LHCN-M2 (cell line): ENCODE results near the gene POLDIP3. TPM values are rescaled to one million over a fixed set of nuclear protein-coding genes. Genes with fewer than 3 reads are reported as not detected.
"Not testable (repeated sequence)": the region's sequence is repeated elsewhere in the genome, so short reads cannot be mapped to it uniquely, and the experiment has no call there.

Experiments used
- DNase-seq: peaks from one replicate; pipeline ENCODE4 v3.0.0-alpha.2; 2012; ENCODE audit warnings: low read depth
- total RNA-seq: library from RNA; depleted of rRNA; stranded (reverse); fragments of >200 nt; gene quantifications from 2 replicates; pipeline ENCODE4 v1.2.3, GENCODE V29; 2014; rRNA removed

Gene POLDIP3
- total RNA-seq, 1 experiment from 2014 or later: 36.4 TPM

GRCh38 chr22:42560781-42561180, 53.9 kb downstream of the POLDIP3 start:
- DNase-seq: no peak

- no peak for DNase-seq
Measured at GRCh38 chr22:42560381-42560780, 54.3 kb downstream of the POLDIP3 start.

- DNase-seq: peak; percentile 44
Measured at GRCh38 chr22:42553475-42554361, 61.0 kb downstream of the POLDIP3 start, which contains the start of gene SERHL2. Gene SERHL2, plus strand, starts transcription at chr22:42553956. Its CDS starts 65 bp downstream, at chr22:42554021.

GRCh38 chr22:42552294-42552647, 62.4 kb downstream of the POLDIP3 start:
- DNase-seq: not testable (repeated sequence)

GRCh38 chr22:42549331-42550060, 65.2 kb downstream of the POLDIP3 start:
- DNase-seq: no peak

- DNase-seq: no peak
Measured at GRCh38 chr22:42548597-42549330, 65.9 kb downstream of the POLDIP3 start.

GRCh38 chr22:42548126-42548525, 66.6 kb downstream of the POLDIP3 start:
- DNase-seq: not testable (repeated sequence)

- no peak for DNase-seq
Measured at GRCh38 chr22:42547562-42547961, 67.1 kb downstream of the POLDIP3 start.

GRCh38 chr22:42544686-42545085, 70.0 kb downstream of the POLDIP3 start:
- peak; percentile 18 for DNase-seq

GRCh38 chr22:42539236-42539771, 75.4 kb downstream of the POLDIP3 start:
- DNase-seq: peak; percentile 58

GRCh38 chr22:42537199-42537831, 77.4 kb downstream of the POLDIP3 start:
- DNase-seq: peak; percentile 41

GRCh38 chr22:42536634-42537033, 78.0 kb downstream of the POLDIP3 start:
- not testable (repeated sequence) for DNase-seq

GRCh38 chr22:42536166-42536565, 78.5 kb downstream of the POLDIP3 start:
- no peak for DNase-seq

- not testable (repeated sequence) for DNase-seq
Measured at GRCh38 chr22:42535082-42535731, 79.5 kb downstream of the POLDIP3 start.

Other genes starting within 250 kb of the POLDIP3 start
- not detected in 2 replicates for gene NFAM1, start 182.5 kb downstream of the POLDIP3 start, total RNA-seq
- gene RRP7A, start 95.1 kb downstream of the POLDIP3 start, total RNA-seq: 35.6 and 36.9 TPM in 2 replicates
- gene SERHL2, start 60.9 kb downstream of the POLDIP3 start, total RNA-seq: 1.5 and 2.1 TPM in 2 replicates
- gene ATP5MGL, start 25.7 kb upstream of the POLDIP3 start, total RNA-seq: not detected in 2 replicates
- gene CYB5R3, start 34.5 kb upstream of the POLDIP3 start, total RNA-seq: 165 and 193 TPM in 2 replicates
- 22.6 and 29.3 TPM in 2 replicates for gene A4GALT, start 106.0 kb upstream of the POLDIP3 start, total RNA-seq
- gene ARFGAP3, start 242.4 kb upstream of the POLDIP3 start, total RNA-seq: 76.7 and 87.1 TPM in 2 replicates